GM21619 (cell line): Measurements from ENCODE around the gene USP11.

Experiments
- ATAC-seq: cut with Tn5 transposase; IDR thresholded peaks from one replicate; pipeline ENCODE4 v1.9.1; 2021; ENCODE audit not compliant: unreplicated experiment

Gene USP11

GRCh38 chrX:47224266-47224895, 8.4 kb upstream of the USP11 start:
- no peak for ATAC-seq

DNA sequence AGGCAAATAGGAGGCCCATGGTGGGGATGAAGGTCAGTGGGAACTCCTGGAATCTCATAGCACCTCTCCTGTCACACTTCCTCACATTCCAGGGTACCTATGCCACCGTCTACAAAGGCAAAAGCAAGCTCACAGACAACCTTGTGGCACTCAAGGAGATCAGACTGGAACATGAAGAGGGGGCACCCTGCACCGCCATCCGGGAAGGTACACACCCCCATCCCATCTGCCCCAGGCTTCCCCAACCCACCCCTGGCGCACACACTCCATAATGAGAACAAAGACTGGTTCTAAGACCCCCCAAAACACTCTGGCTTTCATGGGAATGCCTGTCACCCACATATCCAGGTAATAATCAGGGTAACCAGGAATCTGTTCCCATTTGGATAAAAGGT, 7.9 kb upstream of the USP11 start:
- ATAC-seq, result no peak

DNA sequence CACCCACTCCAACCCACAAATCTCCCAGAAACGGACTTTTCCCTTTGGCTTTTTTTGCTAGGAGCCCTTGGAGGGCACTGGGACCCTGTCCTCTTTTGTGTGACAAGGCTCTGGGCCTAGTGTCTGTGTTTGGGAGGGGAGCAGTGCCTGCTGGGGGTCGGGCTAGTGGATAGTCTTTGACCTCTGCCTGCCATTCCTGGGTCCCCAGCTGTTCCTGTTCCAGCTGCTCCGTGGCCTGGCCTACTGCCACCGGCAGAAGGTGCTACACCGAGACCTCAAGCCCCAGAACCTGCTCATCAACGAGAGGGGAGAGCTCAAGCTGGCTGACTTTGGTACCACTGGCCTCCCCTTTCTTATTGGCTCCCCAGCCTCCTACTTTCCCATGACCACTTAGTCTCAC, 6.7 kb upstream of the USP11 start:
- no peak for ATAC-seq

DNA sequence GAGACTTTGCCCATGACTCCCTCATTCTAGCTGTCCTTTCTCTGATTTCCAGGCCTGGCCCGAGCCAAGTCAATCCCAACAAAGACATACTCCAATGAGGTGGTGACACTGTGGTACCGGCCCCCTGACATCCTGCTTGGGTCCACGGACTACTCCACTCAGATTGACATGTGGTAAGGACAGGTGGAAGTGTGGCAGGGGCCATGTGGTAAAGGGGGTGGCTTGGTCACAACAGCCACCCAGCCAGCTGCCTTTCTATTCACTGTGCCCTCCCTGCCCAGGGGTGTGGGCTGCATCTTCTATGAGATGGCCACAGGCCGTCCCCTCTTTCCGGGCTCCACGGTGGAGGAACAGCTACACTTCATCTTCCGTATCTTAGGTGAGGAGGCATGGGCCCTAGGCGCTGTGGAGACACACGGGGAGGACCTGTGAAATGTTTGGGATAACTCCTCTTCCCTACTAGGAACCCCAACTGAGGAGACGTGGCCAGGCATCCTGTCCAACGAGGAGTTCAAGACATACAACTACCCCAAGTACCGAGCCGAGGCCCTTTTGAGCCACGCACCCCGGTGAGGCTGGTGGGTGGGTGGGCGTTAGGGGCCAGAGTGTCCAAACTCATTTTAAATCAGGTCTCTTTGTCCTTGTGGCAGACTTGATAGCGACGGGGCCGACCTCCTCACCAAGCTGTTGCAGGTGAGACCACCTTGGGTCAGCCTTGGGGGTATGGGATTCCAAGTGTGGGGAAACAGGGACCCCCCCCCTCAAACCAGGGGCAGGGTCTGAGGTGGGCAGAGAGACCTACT, 6.1 kb upstream of the USP11 start:
- no peak for ATAC-seq

- ATAC-seq, result no peak
These were observed 5.5 kb upstream of the USP11 start for GRCh38 chrX:47227334-47227583.

GRCh38 chrX:47228550-47229270, 4.1 kb upstream of the USP11 start:
- ATAC-seq, result no peak

- no peak for ATAC-seq
These were observed 3.4 kb upstream of the USP11 start for GRCh38 chrX:47229427-47229826.

DNA sequence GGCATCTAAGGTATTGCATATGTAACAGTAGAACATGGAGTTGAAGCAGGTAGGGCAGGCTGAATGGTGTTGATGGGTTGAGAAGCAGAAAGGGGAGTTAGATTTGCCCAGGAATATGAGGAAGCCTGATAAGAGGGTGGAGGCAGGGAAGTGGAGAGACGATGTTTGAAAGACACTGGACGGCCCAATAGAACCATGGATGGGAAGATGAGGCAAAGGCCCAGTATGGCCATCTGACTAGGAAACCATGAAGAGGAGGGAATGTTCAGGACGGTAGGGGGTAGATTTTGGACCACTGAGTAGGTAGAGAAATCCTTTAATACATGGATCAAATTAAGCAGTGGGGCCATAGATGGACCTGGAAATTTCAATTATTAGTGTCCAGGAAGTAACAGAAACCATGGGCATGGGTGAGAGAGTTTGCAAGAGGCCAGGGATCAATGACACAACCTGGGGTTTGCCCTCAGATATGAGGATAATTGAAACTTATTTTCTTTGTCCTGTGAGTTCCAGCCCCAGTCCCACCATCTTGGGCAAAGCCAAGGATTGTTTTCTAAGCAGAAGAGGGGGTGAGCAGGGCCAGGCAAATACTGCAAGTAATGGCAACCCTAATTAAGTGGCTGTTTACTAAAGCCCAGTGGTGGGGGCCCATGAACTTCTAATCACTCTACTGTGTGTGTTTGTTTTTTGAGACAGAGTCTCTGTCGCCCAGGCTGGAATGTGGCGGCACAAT, 2.5 kb upstream of the USP11 start:
- ATAC-seq, result no peak

- no peak for ATAC-seq
These were observed 1.6 kb upstream of the USP11 start for GRCh38 chrX:47231167-47231566.

GRCh38 chrX:47232197-47232802, 509 bp upstream of the USP11 start:
- ATAC-seq, result no peak

- peak; percentile 87 for ATAC-seq
These were observed 714 bp downstream of the USP11 start for GRCh38 chrX:47233333-47234113.

- ATAC-seq, result no peak
These were observed 1.8 kb downstream of the USP11 start for GRCh38 chrX:47234583-47234982.

- no peak for ATAC-seq
These were observed 2.9 kb downstream of the USP11 start for GRCh38 chrX:47235691-47236103.

- ATAC-seq, result no peak
These were observed 6.4 kb downstream of the USP11 start for GRCh38 chrX:47239199-47239598.

DNA sequence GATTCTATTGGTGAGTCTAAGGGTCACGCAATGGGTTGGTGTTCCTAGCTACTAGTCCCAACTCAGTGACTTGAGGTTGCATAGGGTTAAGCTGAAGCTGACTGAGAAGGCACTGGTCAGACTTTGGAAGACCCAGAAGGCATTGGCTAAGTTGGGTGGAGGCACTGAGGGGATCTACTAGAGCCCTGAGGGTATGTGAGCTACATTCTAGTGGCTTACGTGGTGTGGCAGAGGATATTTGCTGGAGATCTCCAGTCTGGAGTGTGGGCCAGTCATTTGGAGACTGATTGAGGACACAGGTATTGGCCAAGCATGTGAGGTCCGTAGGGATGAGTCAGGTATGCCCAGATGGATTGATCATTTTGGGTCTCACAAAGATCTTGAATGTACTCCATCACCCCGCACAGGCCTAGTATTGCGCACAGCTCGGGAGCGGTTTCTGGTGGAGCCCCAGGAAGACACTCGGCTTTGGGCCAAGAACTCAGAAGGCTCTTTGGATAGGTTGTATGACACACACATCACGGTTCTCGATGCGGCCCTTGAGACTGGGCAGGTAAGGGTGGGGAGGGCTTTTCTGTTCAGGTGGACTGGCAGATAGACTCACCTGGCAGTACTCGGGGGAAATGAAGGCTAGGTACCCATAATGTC, 7.2 kb downstream of the USP11 start:
- no peak for ATAC-seq

- ATAC-seq, result no peak
These were observed 7.8 kb downstream of the USP11 start for GRCh38 chrX:47240619-47241018.

DNA sequence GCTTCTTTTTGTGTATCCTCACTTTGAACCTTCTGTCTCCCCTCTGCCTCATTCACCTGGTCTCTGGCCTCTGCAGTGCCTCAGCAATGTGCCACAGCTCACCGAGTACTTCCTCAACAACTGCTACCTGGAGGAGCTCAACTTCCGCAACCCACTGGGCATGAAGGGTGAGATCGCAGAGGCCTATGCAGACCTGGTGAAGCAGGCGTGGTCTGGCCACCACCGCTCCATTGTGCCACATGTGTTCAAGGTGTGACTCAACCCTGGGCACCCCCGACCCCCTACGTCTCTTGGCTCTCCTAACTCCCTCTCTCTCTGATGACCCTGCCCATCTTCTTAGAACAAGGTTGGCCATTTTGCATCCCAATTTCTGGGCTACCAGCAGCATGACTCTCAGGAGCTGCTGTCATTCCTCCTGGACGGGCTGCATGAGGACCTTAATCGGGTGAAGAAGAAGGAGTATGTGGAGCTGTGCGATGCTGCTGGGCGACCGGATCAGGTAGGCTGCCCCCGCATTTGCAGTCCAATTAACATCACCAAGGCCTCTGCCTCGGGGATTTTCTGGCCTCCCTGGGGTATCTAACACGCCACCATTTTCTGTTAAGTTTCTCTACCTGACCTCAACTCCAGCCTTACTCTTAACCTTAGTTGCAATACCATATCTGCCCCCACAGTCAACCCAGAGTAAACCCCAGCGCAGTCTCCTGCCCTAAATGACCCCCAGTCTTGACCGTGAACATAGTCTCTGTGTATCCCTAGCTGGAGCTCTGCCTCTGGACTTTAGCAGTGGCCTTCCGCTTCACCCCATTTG, 8.6 kb downstream of the USP11 start:
- ATAC-seq, result no peak

DNA sequence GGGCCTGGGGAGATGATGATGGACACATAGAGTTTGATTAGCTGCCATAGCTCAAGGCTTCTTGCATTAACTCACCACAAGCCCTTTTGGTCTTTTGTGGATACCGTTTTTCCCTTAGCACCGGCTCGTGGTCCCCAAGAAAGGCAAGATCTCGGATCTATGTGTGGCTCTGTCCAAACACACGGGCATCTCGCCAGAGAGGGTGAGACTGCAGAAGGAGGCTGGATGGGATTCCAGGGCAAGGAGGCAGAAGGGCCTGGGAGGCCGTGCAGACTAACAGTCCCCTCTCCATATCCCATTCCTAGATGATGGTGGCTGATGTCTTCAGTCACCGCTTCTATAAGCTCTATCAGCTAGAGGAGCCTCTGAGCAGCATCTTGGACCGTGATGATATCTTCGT, 9.5 kb downstream of the USP11 start:
- ATAC-seq, result no peak

- no peak for ATAC-seq
These were observed 10.5 kb downstream of the USP11 start for GRCh38 chrX:47243351-47243750.
